SK-N-MC (cell line): ENCODE results near the gene ZG16.

Experiments used
- EZH2 ChIP-seq: fragments of 200-600 bp; sonication (generic); IDR thresholded peaks from one replicate; pipeline ENCODE4 v1.6.1; 2017; ENCODE audit warnings: antibody characterized with exemption
- FOXP2 ChIP-seq: optimal IDR thresholded peaks from 2 replicates; pipeline ENCODE3; 2011; ENCODE audit warnings: mild to moderate bottlenecking, moderate library complexity; ENCODE audit not compliant: insufficient read depth; ENCODE audit errors: extremely low read length, control extremely low read depth
- POLR2AphosphoS5 ChIP-seq: IDR thresholded peaks from 2 replicates; pipeline ENCODE4 v1.6.1; 2012; ENCODE audit warnings: mild to moderate bottlenecking, low read depth, low read length, borderline replicate concordance

DNA sequence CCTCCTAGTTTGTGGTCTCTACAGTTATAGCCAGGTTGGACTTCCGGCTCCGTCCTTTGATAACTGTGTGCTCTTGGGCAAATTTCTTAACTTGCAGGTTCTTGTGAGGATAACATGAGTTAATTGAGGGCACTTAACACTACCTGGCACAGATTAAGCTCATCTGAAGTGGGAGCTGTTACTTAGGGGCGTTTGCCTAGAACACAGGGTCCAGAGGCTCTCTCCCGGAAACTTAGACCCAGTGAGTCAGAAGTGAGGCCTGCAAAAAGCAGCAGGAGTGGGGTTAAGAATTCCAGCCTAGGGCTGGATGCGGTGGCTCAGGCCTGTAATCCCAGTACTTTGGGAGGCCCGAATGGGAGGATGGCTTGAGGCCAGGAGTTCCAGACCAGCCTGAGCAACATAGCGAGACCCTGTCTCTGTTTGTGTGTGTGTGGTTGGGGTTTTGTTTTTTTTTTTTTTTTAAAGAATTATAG, 43.6 kb downstream of the ZG16 start:
- TF ChIP-seq EZH2 = no peak
- TF ChIP-seq POLR2AphosphoS5 = no peak
- TF ChIP-seq FOXP2 = no peak
